ENCODE results near the gene MRPL21. TPM values are rescaled to one million over a fixed set of nuclear protein-coding genes. Genes with fewer than 3 reads are reported as not detected.

Gene MRPL21
- total and polyA plus RNA-seq, 2 of the 13 experiments (the other 11 are each of a cell fraction or from before 2014, with no cell fraction given): 61.5 to 100 TPM

DNA sequence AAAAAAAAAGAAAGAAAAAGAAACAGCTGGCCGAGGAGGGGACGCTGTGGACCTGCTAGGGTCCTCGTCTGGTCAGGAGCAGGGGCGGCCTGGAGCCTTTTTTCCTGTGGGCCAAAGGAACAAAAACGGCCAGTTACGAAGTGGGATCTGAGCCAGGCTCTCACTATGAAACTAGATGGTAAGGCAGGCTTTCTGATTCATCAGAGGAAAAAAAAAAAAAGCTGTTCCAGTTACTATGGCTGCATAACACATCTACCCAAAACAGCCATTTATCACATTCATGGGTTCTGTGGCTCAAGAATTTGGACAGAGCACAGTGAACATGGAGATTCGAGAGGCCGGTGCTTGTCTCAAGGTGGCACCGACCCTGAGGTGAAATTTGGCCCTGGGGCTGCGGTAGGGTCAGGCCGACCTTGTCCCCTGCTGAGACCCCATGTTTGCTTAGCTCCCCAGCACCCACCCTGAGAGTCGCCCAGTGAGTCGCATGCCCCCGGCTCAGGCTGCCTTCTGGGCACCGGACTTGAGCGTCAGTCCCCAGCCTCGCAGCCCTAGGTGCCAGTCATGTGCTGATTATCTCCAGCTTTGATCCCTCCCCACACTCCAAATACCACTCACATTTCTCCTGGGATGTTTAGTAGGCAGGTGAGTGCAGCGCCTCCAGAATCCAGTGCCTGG, 42.9 kb upstream of the MRPL21 start (continued):
- TF ChIP-seq, protein P1, sequence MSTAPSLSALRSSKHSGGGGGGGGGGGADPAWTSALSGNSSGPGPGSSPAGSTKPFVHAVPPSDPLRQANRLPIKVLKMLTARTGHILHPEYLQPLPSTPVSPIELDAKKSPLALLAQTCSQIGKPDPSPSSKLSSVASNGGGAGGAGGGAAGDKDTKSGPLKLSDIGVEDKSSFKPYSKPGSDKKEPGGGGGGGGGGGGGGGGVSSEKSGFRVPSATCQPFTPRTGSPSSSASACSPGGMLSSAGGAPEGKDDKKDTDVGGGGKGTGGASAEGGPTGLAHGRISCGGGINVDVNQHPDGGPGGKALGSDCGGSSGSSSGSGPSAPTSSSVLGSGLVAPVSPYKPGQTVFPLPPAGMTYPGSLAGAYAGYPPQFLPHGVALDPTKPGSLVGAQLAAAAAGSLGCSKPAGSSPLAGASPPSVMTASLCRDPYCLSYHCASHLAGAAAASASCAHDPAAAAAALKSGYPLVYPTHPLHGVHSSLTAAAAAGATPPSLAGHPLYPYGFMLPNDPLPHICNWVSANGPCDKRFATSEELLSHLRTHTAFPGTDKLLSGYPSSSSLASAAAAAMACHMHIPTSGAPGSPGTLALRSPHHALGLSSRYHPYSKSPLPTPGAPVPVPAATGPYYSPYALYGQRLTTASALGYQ (CRISPR knock-in tag; IDR thresholded peaks at IDR 0.05): no peak
- no peak for TF ChIP-seq ZMYM4 (CRISPR knock-in tag; IDR thresholded peaks at IDR 0.05)
- no peak for TF ChIP-seq TOPORS (CRISPR knock-in tag; IDR thresholded peaks at IDR 0.05)
- TF ChIP-seq ZNF883 (CRISPR knock-in tag; IDR thresholded peaks at IDR 0.05; ENCODE audit: not compliant biosample characterization): no peak
- TF ChIP-seq ZBTB20 (CRISPR knock-in tag; IDR thresholded peaks at IDR 0.05; ENCODE audit: borderline replicate concordance, low read depth): no peak
- no peak for TF ChIP-seq MED13 (CRISPR knock-in tag; IDR thresholded peaks at IDR 0.05)
- no peak for TF ChIP-seq ZNF580 (CRISPR knock-in tag; IDR thresholded peaks at IDR 0.05; ENCODE audit: borderline replicate concordance, low read depth)
- TF ChIP-seq, protein P2, sequence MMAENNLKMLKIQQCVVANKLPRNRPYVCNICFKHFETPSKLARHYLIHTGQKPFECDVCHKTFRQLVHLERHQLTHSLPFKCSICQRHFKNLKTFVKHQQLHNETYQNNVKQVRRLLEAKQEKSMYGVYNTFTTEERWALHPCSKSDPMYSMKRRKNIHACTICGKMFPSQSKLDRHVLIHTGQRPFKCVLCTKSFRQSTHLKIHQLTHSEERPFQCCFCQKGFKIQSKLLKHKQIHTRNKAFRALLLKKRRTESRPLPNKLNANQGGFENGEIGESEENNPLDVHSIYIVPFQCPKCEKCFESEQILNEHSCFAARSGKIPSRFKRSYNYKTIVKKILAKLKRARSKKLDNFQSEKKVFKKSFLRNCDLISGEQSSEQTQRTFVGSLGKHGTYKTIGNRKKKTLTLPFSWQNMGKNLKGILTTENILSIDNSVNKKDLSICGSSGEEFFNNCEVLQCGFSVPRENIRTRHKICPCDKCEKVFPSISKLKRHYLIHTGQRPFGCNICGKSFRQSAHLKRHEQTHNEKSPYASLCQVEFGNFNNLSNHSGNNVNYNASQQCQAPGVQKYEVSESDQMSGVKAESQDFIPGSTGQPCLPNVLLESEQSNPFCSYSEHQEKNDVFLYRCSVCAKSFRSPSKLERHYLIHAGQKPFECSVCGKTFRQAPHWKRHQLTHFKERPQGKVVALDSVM (CRISPR knock-in tag; IDR thresholded peaks at IDR 0.05): no peak
- no peak for TF ChIP-seq RXRB (CRISPR knock-in tag; IDR thresholded peaks at IDR 0.05; ENCODE audit: borderline replicate concordance)
- TF ChIP-seq ZBTB44 (CRISPR knock-in tag; IDR thresholded peaks at IDR 0.05): no peak
- TF ChIP-seq ZKSCAN8 (CRISPR knock-in tag; IDR thresholded peaks at IDR 0.05; ENCODE audit: borderline replicate concordance): no peak
- TF ChIP-seq SATB2 (CRISPR knock-in tag; IDR thresholded peaks at IDR 0.05): no peak
- no peak for TF ChIP-seq MED8 (CRISPR knock-in tag; IDR thresholded peaks at IDR 0.05; ENCODE audit: insufficient replicate concordance)
- no peak for TF ChIP-seq CREBL2 (CRISPR knock-in tag; IDR thresholded peaks at IDR 0.05; ENCODE audit: borderline replicate concordance)
- TF ChIP-seq RERE (CRISPR knock-in tag; IDR thresholded peaks at IDR 0.05; ENCODE audit: low read depth): no peak

Measured in HepG2 (cell line).